Stimulated activated CD4-positive, alpha-beta T cell treated with anti-CD3 and anti-CD28 coated beads, Interleukin-12 subunit alpha, Interleukin-12 subunit beta, amount 100 ng/mL, for 4 hours (primary cell): ENCODE results near the gene NRBF2.

Source experiments
- DNase-seq: peaks from one replicate; pipeline ENCODE4 v3.0.0-alpha.2; 2020

Gene NRBF2

DNA sequence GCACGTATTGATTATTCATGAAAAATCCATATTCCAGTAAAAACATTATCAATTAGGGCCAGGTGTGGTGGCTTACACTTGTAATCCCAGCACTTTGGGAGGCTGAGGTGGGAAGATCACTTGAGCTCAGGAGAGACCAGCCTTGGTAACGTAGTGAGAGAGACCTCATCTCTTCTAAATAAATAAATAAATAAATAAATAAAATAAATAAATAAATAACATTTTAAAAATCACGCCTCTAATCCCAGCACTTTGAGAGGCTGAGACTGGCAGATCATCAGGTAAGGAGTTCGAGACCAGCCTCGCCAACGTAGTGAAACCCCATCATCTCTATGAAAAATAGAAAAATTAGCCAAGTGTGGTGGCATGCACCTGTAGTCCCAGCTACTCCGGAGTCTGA, 32.1 kb downstream of the NRBF2 start:
- no peak for DNase-seq

DNA sequence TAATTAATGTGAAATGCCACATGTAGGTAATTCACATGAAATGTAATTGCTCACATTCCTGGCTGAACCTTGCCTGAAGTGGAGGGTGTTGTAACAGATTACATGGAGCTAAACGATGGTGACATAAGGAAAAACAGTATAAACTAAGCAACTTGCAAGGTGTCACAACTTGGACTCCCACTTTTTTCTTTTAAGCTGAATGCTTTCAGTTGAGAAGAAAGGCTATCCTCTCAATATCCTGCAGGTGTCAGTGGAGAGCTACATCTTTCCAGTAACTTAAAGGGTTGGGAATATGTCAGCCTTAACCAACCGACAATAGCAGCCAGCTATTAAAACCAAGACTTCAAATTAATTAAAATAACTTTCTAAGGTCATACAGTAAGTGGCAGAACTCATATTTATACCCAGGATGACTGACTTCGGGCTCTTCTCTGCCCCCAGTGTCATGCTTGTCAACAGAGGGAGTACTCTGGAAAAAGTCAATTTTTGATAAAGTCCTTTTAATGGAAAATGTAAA, 33.7 kb downstream of the NRBF2 start:
- DNase-seq: no peak

DNA sequence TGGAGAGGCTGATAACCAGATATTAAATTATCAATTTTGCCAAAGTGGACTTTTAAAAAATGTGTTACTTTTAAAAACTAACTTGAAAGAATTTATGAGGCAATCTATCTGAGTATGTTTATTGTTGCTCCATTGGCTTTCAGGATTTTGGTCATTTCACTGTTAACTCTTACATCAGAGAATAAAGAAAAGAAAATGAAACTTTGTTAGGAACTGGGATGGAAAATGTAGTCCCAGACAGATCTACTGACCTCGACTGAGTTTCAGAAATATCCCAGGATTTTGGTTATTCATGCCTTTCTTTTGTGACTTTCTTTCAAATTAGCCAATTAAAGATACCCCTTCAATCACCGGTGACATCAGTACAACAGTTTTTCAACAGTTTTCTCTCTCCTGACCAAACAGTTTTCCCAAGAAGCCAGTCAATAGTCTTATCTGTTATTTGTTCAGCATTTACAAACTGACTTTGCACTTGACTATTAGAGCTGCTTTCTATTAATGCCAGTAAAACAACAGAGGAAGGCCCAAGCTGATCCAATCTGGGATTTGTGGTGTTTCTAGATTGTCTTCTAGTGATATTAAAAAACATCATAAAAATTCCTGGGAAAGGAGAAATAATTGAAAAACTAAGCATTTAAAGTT, 35.8 kb downstream of the NRBF2 start:
- no peak for DNase-seq

DNA sequence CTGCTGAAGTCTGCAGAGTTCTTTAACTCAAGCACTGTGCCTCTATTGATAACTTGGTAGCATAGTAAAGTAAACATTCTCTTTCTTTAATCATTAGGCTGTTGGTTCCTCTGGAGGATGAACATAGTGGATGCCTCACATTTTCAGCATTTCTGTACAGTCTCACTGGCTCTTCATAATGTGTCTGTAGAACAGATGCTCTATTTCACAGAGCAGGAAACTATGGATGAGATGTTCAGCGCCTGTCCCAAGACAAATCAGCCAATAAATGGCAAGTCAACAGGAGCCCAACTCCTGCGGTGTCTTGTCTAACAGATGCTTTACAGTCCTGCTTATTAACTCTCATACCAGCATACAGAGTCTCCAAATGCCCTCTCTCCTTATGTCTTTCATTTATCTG, 36.5 kb downstream of the NRBF2 start:
- DNase-seq: no peak

DNA sequence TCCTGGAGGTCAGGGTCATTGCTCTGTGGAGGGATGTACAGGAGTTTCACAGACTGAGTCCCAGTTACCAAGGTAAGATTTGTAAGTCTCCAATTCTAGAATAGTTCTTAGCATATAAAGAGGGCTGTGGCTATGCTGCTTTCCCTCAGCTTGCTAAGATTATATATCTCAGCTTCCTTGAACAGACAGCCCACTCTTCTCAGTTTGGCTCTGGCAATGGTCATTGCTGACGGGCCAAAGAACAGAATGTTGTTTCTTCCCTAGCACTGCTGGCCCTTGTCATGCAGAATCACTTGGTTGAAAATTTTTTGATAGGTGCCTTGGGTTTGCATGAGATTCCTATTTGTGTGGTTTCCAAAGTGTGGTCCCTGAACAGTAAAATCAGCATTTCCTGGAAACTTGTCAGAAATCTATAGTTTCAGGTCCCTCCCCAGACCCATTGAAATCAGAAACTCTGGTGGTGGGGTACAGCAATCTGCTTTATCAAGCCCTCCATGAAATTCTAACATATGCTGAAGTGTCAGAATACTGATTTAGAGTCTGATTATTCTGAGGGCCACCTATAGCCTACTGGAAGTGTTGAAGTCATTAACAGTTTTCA, 38.2 kb downstream of the NRBF2 start:
- no peak for DNase-seq

DNA sequence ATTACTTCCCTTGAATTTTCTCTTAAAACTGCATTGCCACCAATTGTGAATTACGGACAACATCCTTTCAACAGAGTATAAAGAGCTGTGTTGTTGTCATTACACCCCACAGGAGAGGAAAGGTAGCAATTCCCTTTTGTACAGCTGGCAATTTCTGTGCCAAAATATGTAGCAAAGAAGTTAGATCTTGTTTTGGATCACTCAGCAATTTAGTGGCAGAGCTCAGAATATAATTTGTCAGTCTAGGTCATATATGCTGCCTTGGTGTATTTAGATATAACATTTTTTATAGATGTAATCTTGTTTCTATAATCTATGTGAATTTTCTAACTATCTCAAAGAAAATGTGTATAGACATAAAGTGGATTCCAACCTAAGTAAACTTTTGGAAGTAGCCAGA, 38.8 kb downstream of the NRBF2 start:
- no peak for DNase-seq

DNA sequence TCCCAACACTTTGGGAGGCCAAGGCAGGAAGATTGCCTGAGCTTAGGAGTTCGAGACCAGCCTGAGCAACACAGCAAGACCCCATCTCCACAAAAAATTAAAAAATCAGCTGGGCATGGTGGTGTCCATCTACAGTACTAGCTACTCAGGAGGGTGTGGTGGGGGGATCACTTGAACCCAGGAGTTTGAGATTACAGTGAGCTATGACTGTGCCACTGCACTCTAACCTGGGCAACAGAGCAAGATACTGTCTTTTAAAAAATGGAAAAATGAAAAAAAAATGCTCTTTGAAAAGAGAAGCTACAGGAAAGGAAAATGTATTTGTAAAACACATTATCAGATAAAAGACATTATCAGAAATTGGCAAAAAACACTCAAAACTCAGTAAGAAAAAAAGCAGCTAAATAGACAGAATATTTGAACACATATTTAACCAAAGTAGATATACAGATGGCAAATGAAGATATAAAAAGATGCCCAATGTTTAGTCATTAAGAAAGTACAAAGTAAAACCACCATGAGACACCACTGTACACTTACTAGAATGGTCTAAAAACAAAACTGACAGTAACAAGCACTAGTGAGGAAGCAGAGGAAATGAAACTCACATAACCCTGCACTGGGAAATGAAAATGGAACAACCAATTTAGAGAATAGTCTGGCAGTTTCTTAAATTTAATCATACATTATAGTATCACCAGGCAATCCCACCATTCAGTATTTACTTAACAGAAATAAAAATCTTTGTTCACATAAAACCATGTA, 40.5 kb downstream of the NRBF2 start:
- DNase-seq: no peak

DNA sequence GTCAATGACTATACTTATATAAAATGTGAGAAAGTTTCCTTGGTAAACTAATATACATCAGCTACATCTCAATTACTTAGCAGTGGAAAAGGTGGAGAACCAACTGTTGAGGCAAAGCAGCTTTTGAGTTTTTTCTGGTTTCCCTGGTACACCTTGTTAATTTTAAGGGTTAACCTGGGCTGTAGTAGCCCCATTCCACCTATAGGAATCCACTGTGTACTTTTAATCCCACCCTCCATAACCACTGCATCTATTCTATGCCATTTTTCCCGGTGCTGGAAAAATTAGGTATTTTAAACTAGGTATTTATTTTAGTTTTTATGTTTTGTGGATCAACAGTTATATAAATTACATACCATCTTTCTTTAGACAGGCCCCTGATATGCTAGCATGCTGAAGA, 42.4 kb downstream of the NRBF2 start:
- no peak for DNase-seq

DNA sequence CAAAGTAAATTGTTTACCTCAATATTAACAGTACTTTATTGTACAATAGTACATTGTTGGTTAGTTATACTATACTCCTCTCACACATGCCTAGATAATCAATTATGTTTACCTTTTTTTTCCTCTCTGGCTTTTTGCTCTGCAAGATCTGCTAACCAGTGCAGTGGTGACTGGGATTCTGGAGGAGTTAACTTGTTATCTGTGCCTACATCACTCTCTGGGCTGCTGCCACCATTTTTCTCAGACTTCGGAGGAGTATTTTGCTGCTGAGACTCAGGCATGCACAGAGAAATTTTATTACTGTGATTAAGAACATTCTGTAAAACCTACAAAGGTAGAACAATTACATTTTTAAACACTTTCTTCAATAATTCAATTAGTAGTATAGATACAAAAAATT, 59.7 kb downstream of the NRBF2 start:
- DNase-seq: no peak

DNA sequence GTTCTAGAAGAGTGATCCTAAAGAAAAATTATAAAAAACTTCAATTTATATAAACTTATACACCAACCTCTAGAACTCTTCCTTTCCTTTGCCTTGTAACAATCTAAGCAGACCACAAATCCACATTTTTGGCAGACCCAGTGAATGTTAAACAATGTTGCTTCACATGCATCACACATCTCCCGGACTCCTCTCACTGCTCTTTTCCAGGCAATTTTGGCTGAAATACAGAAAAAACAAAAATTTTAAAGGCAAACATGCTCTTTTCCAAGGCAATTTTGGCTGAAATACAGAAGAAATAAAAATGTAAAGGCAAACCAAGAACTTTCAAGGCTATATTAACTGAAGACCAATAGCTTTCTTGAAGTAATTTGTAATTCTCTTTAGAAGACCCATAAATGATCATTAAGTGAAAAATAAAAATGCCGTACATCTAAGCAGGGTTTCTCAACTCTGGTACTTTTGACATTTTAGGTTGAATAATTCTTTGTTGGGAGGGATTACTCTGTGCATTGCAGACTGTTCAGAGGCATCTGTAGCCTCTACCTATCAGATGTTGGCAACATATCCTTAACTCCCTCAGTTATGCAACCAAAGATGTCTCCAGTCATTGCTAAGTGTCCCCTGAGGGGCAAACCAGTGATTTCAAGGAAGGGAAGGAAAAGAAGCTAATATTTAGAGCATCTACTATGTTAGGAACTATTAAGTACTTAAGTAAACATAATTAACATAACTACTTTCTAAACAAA, 64.4 kb downstream of the NRBF2 start:
- DNase-seq: no peak

DNA sequence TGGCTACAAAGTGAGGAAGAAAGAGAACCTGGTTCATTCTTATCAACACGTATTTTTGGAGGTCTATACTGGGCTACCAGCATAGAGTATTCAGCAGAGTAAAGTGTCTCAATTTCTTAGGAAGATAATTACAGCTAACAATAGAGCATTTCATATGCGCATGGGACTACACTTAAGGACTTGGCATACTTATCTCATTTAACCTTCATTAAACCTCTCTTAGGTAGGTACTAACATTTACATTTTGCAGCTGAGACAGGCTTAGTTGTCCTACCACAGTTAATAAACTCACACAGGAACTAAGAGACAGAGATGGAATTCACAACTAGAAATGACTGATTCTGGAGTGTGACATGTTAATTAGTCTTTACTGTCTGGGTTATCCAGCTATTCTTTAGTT, 66.6 kb downstream of the NRBF2 start:
- DNase-seq: no peak

DNA sequence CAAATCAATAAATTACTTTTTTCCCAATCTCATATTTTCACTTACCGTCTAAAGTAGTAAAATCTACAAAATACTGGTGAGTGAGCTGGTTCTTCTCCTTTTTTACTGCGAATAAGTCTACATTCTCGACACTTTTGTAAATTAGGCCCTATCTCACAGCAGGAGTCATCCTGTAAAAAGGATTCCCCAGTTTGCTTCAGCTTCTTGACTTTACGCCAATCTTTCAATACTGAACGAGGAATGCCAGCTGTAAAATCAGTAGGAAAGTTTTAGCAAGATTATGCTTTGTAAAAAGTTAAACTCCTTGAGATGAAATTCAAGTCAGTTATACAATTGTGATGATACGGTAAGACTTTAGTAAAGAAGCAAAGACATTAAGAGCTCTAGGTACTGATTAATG, 67.3 kb downstream of the NRBF2 start:
- no peak for DNase-seq

DNA sequence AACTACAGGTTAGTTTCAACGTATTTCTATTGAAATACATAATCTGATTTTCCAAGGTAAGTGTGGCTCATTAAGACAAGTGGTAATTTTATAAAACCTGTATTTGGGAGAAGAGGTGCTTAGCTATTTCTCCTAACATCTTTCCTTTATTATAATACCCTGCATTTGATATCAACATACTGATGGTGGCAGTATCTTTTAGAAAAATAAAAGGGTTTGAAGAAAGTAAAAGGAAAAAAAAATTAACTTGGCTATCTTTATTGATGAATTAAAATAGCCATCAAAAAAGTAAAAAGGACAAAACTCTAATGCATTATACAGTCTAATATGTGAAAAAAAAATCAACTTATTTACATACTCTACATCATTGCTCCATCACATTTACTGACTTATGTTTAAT, 68.0 kb downstream of the NRBF2 start:
- DNase-seq: no peak
